ENCODE measurements around the gene COMT.
"Not testable (repeated sequence)": the region's sequence is repeated elsewhere in the genome, so short reads cannot be mapped to it uniquely, and the experiment has no call there.

COMT gene

DNA sequence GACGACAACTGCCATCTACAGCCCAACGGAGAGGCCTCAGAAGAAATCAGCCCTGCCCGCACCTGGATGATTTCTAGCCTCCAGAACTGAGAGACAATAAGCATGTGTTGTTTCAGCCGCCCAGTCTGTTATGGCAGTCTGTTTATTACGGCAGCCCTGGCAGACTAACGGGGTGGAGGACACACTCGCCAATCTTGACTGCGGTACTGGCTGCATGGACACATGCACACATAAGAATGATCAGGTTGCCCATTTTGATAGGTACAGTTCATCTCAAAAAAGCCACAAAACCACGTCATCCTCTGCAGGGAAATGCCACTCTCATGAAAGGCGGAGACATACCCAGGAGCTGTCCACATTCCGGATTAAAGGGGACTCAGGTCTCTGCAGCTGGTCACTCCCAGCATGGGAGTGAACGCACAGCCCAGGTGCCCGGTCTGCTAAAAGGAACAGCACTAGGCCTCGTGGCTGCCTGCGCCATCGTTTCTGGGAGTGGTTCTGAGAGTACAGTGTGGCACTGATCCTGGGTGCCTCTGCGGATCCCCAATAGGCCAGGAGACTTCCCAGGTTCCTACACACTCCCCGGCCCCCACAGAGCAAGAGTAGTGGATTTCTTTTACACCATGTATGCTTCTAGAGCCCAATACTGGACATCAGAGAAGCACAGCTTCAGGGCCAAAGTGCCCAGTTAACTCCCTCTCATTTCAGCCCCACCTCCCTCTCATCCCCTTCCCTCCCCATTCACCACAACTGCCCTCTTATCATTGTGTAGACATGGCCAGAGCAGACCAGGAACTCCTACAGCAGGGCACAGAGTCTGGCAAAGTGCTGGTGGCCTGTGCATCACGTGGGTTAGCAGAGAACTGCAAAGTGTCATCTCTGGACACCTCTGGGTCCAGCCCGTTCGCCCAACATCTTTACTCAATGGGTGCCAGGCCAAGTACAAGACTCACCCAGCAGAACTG, 11.7 kb upstream of the COMT start:
- DNase-seq, result no peak

- DNase-seq, result no peak
Observed at GRCh38 chr22:19930551-19931486, 10.8 kb upstream of the COMT start.

DNA sequence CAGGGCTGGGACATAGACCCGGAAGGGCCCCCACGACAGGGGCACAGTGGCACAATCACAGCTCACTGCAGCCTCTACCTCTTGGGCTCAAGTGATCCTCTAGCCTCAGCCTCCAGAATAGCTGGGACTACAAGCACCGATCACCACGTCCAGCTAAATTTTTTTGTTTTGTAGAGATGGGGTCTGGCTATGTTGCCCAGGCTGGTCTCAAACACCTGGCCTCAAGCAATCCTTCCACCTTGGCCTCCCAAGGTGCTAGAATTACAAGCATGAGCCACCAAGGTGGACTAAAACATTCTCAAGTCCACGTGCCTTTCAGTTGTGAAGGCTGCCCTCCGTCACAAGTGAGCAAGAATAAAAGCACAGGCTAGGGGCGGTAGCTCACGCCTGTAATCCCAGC, 10.1 kb upstream of the COMT start:
- DNase-seq, result no peak

DNA sequence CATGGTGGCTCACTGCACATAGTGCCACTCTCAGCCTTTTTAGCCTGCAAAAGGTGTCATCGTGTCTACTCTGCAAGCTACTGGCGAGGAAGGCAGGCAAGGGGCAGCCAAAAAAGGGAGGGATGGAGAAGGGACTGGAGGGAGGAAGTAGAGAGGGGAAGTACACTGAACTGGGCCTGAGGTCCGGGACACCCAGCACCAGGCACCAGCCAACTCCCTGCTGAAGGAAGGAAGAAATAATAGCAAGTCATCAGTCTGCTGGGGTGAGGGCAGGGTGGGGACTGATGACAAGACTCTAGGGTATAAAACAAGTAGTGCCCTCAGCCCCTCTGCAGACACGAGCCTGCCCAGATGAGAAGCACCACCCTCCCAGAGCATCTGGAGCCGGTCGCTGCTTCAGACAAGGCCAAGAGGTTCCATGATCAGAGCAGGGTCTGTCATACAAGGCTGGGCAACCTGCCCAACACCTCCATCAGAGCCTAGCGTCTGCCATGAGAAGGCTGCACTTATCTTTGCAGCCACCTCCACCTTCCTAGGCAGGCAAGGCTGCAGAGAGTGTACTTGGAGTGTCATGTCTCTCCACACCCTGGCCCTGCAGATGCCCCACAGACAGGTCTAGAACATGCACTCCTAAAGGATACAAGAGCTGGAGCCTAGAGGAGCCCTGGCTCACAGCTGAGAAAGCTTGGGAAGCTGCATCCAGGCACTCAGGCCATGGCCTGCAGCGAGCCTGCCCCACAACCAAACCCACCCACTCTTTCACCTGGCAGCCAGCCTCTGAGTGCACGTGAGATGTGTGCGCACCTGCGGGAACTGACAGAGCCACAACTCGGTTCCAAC, 9.0 kb upstream of the COMT start:
- DNase-seq, result peak; percentile 65

DNA sequence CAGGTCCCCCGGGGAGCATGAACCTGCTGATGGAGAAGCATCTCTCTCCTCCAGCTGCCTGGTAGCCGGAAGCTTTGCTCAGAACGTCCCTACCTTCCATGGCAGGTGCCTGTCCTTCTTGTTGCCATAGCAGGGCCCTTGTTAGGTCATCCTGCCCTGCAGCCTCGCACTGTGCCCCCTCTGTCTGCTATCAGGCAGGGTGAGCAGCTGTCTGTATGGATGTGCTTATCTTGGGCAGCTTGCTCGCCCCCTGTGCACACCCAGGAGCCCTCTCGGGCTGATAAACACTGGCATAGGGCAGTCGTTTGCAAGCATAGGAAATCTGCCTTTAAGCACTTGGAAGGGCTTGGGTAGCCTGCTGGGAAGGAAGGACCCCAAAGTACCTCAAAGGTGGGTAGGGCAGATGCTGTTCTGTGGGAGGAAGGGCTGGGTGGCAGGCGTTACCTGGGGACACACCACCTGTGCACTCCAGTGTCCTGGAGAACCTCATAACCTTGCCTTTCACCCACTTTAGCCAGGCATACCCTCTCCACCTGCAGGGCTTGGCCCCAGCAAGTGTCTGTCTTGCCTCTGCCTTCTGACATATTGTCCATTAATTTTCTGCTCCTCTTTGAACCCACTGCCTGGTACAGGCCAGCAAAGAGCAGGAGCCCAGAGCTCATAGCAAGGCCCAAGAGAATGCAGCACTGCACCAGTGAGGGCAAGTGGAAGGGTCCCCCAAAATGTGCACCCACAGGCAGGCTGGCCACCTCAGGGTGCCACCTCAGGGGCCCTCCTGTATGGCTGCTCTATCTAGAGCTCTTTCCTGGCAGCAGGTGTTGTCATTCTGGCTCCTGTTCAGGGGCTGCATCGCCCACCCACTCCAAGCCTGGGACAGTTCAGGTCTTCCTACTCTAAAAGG, 8.0 kb upstream of the COMT start:
- DNase-seq, result peak; percentile 39

- DNase-seq, result not testable (repeated sequence)
Observed at GRCh38 chr22:19935123-19935718, 6.4 kb upstream of the COMT start.

- DNase-seq, result no peak
Observed at GRCh38 chr22:19936513-19936912, 5.1 kb upstream of the COMT start.

DNA sequence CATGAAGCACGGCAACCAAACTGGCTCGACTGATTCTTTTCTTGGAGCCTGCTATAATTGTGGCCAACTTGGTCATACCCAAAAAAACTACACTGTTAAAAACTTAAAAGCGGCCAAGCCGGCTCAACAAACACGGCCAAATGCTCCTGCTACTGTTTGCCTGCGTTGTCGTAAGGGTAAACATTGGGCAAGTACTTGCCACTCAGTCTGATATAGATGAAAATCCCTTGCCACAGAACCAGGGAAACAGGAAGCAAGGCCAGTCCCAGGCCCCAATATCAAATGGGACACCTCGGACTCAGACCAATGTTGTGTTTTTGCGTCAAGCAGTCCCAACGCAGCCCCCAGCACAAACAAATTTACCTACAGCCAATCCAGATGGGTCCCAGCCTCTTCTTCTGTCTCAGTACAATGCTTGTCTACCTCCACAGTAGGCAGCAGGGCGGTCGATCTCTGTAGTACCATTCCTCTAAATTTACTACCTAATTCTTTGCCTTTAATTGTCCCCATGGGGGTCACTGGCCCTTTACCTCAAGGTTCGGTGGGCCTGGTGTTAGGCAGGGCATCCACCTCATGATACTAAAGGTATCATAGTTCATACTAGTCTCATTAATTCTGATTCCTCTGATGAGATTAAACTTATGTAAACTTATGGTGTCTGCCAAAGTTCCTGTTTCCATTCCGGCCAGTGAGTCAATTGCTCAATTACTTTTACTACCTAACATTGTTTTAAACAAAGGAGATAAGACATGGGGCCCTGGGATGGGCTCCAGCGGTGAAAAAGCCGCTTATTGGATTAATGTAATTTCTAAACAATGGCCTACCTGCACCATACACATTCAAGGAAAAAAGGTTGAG, 3.7 kb upstream of the COMT start:
- DNase-seq, result no peak

- DNase-seq, result no peak
Observed at GRCh38 chr22:19940536-19941364, 822 bp upstream of the COMT start.

DNA sequence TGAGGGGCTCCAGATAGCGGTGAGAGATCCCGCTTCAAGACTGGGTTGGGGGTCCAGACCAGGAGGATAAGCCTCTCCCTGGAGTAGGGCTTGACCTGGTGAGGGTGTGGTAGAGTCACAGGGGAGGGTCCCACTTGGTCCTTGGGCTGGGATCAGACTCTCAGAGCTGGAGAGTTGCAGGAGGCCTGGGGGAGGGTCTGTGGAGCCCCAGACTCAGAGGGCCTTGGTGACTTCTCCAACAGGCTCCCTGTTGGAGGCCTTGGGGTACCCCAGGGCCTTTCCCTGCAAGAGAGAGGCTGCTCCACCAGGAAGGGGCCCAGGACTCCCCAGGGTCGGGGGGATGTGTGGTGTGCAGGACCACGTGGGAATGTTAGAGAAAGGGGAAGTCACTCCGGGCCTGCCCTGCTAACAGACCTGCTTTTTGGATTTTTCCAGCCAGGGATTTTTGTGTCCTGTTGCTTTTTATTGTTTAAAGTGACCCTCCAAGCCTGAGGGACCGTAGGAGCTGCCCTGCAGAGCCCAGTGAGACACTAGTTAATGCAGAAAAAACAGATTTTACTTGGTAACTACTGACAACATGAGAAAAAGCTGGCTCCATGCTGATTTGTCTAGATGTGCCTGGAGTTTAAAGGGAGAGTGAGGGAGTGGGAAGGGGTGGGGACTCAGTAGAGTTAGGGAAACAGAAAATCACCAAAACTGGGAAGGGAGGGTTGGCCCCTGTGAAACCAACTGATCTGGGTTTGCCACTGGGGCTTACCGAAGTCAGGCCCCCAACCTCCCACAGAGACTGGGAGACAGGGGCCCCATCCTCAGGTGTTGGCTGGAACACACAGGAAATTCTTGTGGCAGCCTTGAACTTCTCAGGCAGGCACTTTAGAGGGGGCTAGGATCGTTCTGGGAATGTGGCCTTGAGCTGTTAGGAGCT, 847 bp downstream of the COMT start:
- no peak for DNase-seq

GRCh38 chr22:19943082-19944026, 1.8 kb downstream of the COMT start:
- DNase-seq, result no peak

DNA sequence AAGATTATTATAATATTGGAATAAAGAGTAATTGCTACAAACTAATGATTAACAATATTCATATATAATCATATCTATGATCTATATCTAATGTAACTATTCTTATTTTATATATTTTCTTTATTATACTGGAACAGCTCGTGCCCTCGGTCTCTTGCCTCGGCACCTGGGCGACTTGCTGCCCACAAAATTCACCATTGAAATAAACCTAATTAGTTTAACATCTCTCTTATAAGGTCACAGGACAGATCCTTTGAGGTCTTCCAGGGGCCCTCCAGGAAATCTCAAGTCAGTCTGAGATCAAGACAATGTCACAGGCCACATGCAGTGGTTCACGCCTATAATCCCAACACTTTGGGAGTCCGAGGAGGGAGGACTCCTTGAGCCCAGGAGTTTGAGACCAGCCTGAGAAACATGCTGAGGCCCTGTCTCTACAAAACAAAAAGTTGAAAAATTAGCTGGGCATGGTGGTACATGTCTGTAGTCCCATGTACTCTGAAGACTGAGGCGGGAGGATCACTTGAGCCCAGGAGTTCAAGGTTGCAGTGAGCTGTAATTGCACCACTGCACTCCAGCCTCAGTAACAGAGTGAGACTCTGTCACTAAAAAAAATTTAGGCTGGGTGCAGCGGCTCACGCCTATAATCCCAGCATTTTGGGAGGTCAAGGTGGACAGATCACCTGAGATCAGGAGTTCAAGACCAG, 6.6 kb downstream of the COMT start:
- no peak for DNase-seq

DNA sequence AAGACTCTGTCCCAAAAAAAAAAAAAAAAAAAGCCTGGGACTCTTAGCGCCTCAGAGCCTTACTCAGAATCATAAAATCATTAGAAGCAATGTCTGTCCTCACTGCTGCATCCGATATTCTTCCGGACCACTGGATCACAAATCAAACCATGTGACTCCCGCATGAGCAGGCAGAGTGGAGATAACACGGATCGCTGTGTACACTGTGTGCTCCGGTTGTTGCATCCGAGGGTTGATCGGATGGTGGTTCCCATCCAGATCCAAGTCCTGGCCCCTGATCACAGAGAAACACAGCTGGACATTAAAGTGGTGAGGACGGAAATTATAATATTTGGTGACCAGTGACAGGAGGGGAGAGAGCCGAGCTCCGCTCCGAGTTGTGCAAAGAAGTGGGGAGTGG, 9.8 kb downstream of the COMT start:
- no peak for DNase-seq

DNA sequence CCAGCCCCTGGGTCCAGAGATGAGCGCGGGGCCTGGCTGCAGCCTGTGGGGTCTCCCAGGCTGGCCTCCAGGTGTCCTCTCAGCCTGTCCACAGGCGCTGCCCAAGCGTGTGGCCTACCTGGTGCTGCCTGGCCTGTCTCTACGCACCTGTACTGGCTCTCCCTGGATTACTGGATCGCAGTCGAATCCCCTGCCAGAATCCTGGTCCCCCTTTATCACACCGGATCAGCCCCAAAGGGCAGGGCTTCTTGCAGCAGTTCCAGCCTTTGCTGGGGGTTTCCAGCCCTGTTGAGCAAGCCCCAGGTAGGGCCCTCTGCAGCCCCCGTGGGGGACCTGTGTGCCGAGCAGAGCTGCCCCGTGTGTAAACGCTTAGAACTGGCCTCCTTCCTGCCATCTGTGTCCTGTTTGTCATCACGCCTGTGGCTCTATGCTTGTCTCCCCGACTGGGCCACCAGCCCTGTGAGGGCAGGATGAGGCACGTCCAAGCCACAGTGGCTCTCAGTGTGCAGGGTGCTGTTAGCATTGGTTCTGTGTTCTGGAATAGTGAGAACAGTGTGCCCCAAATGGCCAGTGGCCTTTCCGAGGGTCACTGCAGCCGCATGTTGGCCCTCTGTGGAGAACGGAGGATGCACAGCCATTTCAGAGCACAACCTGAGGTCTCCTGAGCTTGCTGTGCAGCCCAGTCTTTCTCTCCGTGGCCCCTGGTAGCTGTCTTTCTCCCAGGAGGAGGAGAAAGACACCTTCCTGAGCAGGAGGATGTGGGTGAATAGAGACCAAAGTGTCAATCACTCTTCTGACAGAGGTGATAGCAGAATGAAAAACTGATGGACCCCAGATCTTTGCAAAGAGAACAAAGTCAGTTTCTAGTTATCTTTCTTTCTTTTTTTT, 13.9 kb downstream of the COMT start:
- no peak for DNase-seq

GRCh38 chr22:19957445-19957844, 15.9 kb downstream of the COMT start:
- no peak for DNase-seq

All from NCI-H1105 (cell line).